GM18505 (cell line): ENCODE measurements around the gene MYOF.
"Not testable (repeated sequence)": the region's sequence is repeated elsewhere in the genome, so short reads cannot be mapped to it uniquely, and the experiment has no call there.

Experiments
- ATAC-seq: cut with Tn5 transposase; IDR thresholded peaks from one replicate; pipeline ENCODE4 v1.9.1; 2021; ENCODE audit not compliant: unreplicated experiment
- POLR2A ChIP-seq: IDR thresholded peaks from 4 replicates; pipeline ENCODE4 v1.6.1; 2011; ENCODE audit warnings: borderline replicate concordance; ENCODE audit not compliant: insufficient read depth, insufficient read length; ENCODE audit errors: extremely low read depth

MYOF gene

GRCh38 chr10:93370961-93371360 lies 111.2 kb downstream of the MYOF start:
- TF ChIP-seq POLR2A = no peak
- no peak for ATAC-seq

DNA sequence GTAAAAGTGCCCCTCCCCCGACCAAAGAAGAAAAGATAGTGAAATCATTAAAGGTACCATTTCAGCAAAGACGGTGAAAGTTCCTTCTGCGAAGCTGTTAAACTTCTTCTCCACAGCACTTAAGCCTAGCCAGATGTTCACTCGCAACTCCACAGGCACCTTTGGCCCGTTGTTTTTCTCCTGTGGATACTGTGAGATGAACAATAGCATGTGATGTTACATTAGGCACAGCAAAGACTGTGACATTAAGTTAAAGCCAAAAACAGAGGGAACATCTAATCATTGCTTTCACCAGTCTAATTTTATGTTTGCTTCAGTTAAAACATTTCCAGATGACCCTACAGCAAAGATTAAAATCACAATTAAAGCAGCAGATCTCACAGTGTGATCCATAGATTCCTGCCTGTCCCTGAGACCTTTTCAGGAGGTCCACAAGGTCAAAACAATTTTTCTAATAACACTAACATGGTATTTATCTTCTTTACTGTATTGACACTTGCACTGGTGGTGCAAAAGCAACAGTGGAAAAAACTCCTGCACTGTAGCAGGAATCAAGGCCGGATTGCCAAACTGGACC lies 112.5 kb downstream of the MYOF start:
- no peak for TF ChIP-seq POLR2A
- no peak for ATAC-seq

GRCh38 chr10:93368210-93368609 lies 113.9 kb downstream of the MYOF start:
- TF ChIP-seq POLR2A = no peak
- ATAC-seq = no peak

- no peak for TF ChIP-seq POLR2A
- ATAC-seq = no peak
Observed at GRCh38 chr10:93367664-93368063, 114.5 kb downstream of the MYOF start.

DNA sequence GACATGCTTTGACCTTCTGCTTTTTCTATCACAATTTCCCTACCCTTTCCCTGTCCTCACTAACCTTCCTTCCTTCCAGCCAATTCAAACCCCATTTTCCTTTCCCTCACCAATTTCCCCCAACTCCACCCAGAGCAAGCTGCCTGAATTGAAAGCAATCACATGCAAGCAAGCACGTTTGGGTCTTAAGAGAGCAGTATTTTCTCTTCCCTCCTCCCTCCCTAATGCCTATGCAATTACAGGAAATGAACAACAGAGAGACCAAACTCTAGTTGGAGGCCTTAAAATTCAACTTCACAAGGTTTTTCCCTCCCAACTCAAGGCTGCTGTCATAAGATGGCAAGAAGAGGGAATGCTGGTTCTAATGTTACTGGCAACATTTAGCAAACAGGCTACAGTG lies 117.2 kb downstream of the MYOF start:
- ATAC-seq = no peak
- no peak for TF ChIP-seq POLR2A

DNA sequence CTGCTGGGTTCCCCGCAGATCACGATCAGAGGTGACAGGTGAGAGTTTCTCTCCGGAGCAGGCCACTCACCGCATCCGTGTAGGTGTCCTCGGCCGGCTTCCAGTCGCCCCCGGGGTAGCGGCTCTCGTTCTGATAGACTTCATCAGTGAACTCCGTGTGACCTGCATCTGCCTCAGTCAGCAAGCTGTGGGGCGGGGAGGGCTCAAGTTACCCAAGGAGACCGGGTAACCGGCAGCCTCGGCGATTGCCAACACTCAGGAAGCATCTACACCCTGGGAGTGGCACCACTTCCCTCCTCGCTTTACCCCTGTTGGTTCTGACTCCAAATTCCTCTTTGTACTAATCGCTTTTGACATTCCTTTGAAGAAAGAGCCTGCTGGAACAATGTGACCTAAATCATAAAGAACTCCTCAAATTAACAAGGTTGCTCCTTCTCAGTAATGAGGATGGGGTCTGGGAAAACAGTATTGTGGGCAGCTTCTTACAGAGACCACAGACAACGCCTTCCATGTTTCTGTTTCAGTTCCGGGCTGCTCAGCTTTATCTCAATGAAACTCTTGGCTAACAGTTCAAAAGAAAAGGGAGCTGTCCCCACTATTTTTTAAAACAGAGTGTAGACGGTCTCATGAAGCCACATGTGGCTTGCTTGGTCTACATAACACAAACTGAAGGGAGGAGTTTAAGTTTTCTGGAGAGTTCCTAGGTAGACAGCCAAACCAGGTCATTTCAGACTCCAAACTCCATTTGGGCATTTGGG lies 118.1 kb downstream of the MYOF start:
- TF ChIP-seq POLR2A = no peak

DNA sequence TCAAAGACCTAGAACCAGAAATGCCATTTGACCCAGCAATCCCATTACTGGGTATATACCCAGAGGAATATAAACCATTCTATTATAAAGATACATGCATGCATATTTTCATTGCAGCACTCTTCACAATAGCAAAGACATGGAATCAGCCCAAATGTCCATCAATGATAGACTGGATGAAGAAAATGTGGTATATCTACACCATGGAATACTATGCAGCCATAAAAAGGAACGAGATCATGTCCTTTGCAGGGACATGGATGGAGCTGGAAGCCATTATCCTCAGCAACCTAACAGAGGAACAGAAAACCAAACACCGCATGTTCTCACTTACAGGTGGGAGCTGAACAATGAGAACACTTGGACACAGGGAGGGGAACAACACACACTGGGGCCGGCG lies 123.7 kb downstream of the MYOF start:
- ATAC-seq = not testable (repeated sequence)

More for the DNA sequence above, 118.1 kb downstream of the MYOF start:
- no peak for ATAC-seq

- no peak for ATAC-seq
- no peak for TF ChIP-seq POLR2A
Observed at GRCh38 chr10:93357680-93358079, 124.5 kb downstream of the MYOF start.

GRCh38 chr10:93356516-93356915 lies 125.6 kb downstream of the MYOF start:
- no peak for ATAC-seq
- no peak for TF ChIP-seq POLR2A

DNA sequence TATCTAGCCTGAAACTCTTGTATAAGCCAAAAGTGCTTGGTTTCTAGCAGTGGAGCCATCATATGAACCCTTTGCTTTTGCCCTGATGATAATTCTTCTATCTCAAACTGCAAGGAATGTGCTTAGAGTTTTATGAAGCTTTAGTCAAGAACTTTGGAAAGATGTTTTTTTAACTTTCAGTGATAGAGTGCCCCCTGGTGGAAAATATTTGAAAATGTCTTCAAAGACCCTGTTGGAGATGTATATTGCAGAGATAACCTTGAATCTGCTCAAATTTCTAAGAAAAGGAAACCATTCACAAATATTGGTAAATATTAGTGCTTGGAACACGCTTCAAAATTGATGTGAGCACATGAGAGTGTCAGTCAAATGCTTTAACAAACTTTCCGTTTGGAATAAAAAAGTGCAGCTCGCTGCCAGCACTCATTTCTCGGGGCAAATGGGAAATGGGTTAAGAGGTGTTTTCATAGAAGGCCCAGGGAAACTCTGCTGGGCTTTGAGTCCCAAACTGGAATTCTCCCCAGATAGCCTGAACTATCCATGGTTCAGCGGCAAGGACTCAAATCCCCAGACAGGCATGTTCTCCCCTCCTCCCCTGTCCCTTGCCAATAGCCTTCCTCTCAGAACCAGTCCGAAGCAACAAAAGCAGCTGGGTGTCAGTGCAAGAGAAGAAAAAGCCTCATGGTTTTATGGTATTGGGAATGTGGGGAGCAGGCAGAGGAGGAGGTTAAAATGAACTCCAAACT lies 129.3 kb downstream of the MYOF start:
- ATAC-seq = no peak
- no peak for TF ChIP-seq POLR2A

DNA sequence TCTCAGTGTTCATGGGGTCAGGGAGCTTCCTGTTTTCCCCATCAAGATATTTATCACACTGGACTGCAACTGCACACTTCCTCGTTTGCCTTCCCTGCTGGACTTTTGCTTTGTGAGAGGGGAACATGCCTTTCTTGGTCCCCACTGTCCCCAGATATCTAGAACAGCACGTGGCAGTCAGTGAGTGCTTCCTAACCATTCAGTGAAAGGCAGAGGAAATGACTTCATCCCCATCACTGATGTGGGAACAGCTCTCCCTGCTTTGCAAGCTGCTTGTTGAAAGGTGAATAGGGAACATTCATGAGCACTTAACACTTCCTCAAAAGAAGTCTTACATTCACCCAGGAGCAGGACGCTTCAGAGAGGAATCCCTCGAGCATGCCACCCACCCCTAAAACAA lies 135.4 kb downstream of the MYOF start:
- no peak for ATAC-seq
- TF ChIP-seq POLR2A = no peak

DNA sequence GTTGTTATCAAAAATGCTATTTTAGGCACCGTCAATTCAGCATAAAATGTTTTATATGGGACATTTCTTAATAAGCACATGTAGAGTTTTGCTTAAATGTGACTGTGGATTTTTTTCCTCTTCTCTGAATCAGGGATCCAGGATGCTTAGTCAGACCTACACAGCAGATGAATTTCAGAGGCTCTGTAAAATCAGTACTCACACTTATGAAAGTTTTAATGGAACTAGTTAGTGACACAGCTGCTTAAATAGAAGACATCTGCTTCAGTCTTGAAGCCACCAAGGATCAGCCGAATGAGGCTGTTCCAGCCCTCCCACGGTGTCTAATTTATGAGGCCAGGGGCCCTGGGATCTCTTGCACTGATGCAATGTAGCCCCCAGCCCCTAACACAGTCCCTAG lies 136.0 kb downstream of the MYOF start:
- no peak for TF ChIP-seq POLR2A
- ATAC-seq = no peak

GRCh38 chr10:93344691-93345090 lies 137.4 kb downstream of the MYOF start:
- no peak for ATAC-seq
- TF ChIP-seq POLR2A = no peak

GRCh38 chr10:93342921-93343320 lies 139.2 kb downstream of the MYOF start:
- no peak for TF ChIP-seq POLR2A
- ATAC-seq = no peak
